ENCODE results near the gene ELOVL1.
A peak's percentile ranks its signal among the peaks of the same experiment; 100 is the strongest.
"Not testable (repeated sequence)": the region's sequence is repeated elsewhere in the genome, so short reads cannot be mapped to it uniquely, and the experiment has no call there.

The ELOVL1 gene

DNA sequence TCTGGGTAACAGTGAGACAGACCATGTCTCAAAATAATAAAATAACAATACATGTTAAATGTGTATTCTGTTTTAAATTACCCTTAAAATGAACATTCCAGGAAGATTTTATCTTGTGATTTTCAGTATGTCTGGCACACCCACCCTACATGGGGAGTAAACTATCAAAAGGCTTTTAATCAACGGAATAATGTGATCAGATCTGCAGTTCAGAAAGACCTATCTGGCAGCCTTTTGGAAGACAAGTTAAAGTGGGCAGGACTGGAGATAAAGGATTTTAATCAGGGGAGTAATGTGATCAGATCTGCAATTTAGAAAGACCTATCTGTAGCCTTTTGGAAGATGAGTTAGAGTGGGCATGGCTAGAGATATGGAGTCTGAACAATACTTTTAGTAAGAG lies 11.7 kb upstream of the ELOVL1 start:
- ATAC-seq = no peak

DNA sequence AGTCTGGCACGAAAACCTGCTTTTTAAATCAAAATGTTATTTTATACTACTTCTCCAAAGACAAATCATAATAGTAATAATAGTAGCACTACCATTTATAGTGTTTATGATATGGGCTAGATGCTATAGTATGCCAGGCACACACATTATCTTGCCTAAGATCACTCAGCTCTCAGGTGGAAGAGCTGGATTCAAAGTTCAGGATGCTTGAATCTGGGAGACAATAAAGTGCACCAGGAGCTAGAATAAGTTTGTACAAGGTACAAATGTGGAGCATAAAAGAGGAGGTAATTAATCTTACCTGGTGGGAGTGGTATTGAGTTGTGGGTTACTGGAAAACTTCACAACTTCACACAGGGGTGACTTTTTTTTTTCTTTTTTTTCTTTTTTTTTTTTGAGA lies 10.0 kb upstream of the ELOVL1 start:
- no peak for ATAC-seq

DNA sequence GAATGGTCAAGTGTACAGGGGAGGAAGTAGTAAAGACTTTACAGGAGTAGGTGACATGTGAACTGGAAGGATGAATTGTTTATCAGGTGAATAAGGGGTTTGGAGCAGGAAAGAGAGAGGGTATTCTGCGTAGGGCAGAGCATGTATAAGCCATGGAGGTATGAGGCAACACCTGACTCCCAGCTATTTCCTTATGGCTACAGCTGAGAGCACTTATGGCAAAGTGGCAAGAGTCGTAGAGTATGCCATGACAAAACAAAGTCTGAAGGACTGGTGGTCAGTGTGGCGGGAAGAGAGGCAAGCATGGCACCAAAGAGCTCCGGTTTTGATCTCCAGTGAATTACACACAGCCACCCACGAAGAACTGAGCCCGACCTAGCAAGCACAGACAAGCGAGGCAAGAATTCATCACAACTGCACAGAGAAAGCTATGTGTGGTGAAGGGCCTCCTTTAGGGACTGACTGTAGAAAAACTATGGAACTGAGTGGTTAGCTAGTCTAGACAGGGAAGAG lies 9.0 kb upstream of the ELOVL1 start:
- no peak for ATAC-seq

- ATAC-seq = no peak
These were observed 5.5 kb upstream of the ELOVL1 start for GRCh38 chr1:43373066-43373940.

DNA sequence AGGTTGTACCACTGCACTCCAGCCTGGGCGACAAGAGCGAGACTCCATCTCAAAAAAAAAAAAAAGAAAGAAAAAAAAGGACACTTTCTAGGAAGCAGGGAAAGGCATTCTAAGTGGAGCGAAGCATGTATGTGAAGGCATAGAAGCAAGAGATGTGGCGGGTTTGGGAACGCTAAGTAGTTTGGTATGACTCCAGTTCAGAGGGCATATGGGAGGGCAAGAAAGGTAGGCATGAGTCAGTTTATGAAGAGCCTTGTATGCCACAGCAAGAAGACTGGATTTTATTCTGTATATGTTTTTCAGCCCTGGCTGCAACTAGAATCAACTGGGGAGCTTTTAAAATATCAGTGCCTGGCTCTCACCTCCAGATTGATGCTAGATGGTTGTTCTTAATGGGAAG lies 4.4 kb upstream of the ELOVL1 start:
- ATAC-seq = no peak

- ATAC-seq = no peak
These were observed 2.8 kb upstream of the ELOVL1 start for GRCh38 chr1:43370564-43370963.

GRCh38 chr1:43369779-43370178 lies 2.0 kb upstream of the ELOVL1 start:
- ATAC-seq = not testable (repeated sequence)

- ATAC-seq = no peak
These were observed 822 bp upstream of the ELOVL1 start for GRCh38 chr1:43368646-43369020.

- peak; percentile 55 to 59 for ATAC-seq
These were observed 546 bp downstream of the ELOVL1 start for GRCh38 chr1:43367026-43367903.

- ATAC-seq = no peak
These were observed 1.2 kb downstream of the ELOVL1 start for GRCh38 chr1:43366601-43367025.

GRCh38 chr1:43366179-43366578 lies 1.6 kb downstream of the ELOVL1 start:
- no peak for ATAC-seq

DNA sequence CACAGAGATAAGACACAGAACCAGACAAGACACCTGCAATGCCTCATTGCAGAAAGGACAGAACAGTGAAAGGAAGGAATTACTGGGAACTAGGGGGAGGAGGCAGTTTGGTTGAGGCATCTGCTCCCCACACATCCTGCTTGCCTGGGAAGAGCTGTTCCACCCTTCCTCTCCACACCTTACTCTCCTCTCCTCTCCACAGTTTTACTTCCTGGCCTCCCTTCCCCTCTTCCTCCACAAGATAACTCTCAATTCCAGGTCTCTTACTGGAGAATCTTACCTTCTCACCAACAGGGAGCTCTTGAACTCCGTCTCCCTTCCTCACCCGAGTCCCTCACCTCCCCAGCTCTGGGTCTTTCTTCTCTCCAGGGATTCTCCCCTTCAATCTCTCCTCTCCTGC lies 2.1 kb downstream of the ELOVL1 start:
- no peak for ATAC-seq

GRCh38 chr1:43363935-43364525 lies 3.8 kb downstream of the ELOVL1 start:
- no peak for ATAC-seq

GRCh38 chr1:43363283-43363934 lies 4.4 kb downstream of the ELOVL1 start:
- no peak for ATAC-seq

- no peak for ATAC-seq
These were observed 7.2 kb downstream of the ELOVL1 start for GRCh38 chr1:43360616-43361015.

- ATAC-seq = no peak
These were observed 8.1 kb downstream of the ELOVL1 start for GRCh38 chr1:43359696-43360095.

DNA sequence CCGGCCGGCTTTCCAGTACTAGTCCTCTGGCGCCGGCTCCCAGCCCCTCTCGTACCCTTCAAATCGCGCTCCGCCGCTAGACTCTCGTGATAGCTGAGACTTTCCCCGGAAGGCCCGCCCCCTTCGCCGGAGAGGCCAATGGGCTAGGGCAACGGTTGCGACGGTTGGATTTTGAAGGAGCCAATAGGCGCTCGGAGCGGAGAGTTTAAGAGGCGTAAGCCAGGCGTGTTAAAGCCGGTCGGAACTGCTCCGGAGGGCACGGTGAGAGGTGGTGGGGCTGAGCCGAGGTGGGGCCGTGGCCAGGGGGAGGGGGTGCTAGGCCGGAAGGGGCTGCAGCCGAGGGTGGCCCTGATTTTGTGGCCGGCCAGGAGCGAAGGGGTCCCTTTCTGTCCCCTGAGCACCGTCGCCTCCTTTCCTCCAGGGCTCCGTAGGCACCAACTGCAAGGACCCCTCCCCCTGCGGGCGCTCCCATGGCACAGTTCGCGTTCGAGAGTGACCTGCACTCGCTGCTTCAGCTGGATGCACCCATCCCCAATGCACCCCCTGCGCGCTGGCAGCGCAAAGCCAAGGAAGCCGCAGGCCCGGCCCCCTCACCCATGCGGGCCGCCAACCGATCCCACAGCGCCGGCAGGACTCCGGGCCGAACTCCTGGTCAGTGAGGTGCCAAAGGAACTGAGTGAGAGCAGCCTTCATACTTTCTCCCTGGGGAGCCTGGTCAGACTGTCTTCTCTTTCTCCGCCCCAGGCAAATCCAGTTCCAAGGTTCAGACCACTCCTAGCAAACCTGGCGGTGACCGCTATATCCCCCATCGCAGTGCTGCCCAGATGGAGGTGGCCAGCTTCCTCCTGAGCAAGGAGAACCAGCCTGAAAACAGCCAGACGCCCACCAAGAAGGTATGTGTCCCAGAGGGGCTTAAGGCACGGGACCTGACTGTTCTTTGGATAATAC lies 8.8 kb downstream of the ELOVL1 start, which contains the start of gene CDC20:
TSS of gene CDC20 (plus strand) at position 236 of the 948 bp plus-strand sequence. CDS start at position 471, 235 bp downstream.
- ATAC-seq = peak; percentile 98 to 99

GRCh38 chr1:43358121-43358745 lies 9.6 kb downstream of the ELOVL1 start:
- ATAC-seq = no peak

GRCh38 chr1:43357251-43357650 lies 10.6 kb downstream of the ELOVL1 start:
- ATAC-seq = no peak

GRCh38 chr1:43354936-43355335 lies 12.9 kb downstream of the ELOVL1 start:
- ATAC-seq = no peak

DNA sequence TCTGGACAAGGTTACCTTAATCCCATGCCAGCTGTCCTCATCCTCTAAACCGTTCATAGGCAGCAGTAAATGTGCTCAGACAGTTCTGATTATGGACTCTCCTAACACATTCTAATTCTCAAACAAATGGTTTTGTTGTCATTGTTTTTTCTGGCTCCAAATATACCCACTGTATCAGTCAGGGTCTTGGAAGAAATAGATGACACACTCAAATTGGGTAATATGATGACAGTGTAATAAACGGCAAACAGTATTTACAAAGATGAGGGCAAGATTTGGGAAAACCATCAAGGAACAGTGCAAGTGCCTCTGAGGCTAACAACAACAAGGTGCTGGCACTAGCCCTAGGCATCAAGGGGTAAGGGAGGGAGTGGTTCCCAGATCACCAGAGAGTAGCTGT lies 13.3 kb downstream of the ELOVL1 start:
- ATAC-seq = no peak

Measured in activated CD4-positive, CD25-positive, alpha-beta regulatory T cell treated with anti-CD3 and anti-CD28 coated beads, Interleukin-2, amount 50 U/mL, for 24 hours (primary cell).